HL-60 (cell line): ENCODE results near the gene CHFR.
"Not testable (repeated sequence)": the region's sequence is repeated elsewhere in the genome, so short reads cannot be mapped to it uniquely, and the experiment has no call there.

ENCODE experiments used
- DNase-seq, 2 experiments: peaks; one replicate each; pipeline ENCODE4 v3.0.0-alpha.2; 2010 to 2020; ENCODE audit warnings: low read depth in 1 of 2, low spot score in 1 of 2
- H3K27ac ChIP-seq: fragments of 250-450 bp; sonication (Bioruptor Pico); replicated peaks from 2 replicates; pipeline ENCODE4 v1.5.1; 2020; ENCODE audit warnings: mild to moderate bottlenecking, moderate library complexity
- H3K27me3 ChIP-seq: fragments of 250-450 bp; sonication (Bioruptor Pico); 2 replicates; pipeline ENCODE4 v1.5.1; 2021; ENCODE audit warnings: mild to moderate bottlenecking, moderate library complexity; ENCODE audit not compliant: insufficient read depth, poor library complexity, severe bottlenecking
- H3K4me3 ChIP-seq: replicated peaks from 2 replicates; pipeline ENCODE4 v1.5.1; 2011; ENCODE audit warnings: mild to moderate bottlenecking, control low read depth, low read length; ENCODE audit not compliant: insufficient read depth
- GABPA ChIP-seq: IDR thresholded peaks from 2 replicates; pipeline ENCODE4 v1.6.1; 2012; ENCODE audit warnings: low read depth
- POLR2AphosphoS5 ChIP-seq: IDR thresholded peaks from 2 replicates; pipeline ENCODE4 v1.6.1; 2012; ENCODE audit warnings: low read depth
- SPI1 ChIP-seq: IDR thresholded peaks from 2 replicates; pipeline ENCODE4 v1.6.1; 2012; ENCODE audit warnings: low read depth, mild to moderate bottlenecking, borderline replicate concordance
- long read RNA-seq: library from polyadenylated mRNA; unstranded; transcript quantifications from one replicate; pipeline ENCODE4 v2.0.0, GENCODE V29; 2020
- TF ChIP-seq, protein P1 (sequence below): IDR thresholded peaks from one replicate; pipeline ENCODE4 v1.5.1; 2011; ENCODE audit warnings: low read length, control low read depth, inconsistent platforms; ENCODE audit not compliant: insufficient read depth
- TF ChIP-seq, protein P2 (sequence below): IDR thresholded peaks from 2 replicates; pipeline ENCODE4 v1.6.1; 2012; ENCODE audit warnings: low read depth; ENCODE audit not compliant: insufficient replicate concordance

Gene CHFR, protein sequence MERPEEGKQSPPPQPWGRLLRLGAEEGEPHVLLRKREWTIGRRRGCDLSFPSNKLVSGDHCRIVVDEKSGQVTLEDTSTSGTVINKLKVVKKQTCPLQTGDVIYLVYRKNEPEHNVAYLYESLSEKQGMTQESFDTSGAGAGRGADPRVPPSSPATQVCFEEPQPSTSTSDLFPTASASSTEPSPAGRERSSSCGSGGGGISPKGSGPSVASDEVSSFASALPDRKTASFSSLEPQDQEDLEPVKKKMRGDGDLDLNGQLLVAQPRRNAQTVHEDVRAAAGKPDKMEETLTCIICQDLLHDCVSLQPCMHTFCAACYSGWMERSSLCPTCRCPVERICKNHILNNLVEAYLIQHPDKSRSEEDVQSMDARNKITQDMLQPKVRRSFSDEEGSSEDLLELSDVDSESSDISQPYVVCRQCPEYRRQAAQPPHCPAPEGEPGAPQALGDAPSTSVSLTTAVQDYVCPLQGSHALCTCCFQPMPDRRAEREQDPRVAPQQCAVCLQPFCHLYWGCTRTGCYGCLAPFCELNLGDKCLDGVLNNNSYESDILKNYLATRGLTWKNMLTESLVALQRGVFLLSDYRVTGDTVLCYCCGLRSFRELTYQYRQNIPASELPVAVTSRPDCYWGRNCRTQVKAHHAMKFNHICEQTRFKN
- long read RNA-seq, transcript CHFR-205 (18 exons, 3,250 nt): major isoform, 133 of 623 reads
- long read RNA-seq, transcript CHFR-204 (16 exons, 2,990 nt): minor isoform, 19 of 623 reads
- long read RNA-seq, transcript CHFR-203 (18 exons, 2,648 nt): minor isoform, 24 of 623 reads
- long read RNA-seq, partial matches to known transcripts: 60 of 623 reads
- long read RNA-seq, other reads (novel, unspliced or antisense): 385 of 623 reads

DNA sequence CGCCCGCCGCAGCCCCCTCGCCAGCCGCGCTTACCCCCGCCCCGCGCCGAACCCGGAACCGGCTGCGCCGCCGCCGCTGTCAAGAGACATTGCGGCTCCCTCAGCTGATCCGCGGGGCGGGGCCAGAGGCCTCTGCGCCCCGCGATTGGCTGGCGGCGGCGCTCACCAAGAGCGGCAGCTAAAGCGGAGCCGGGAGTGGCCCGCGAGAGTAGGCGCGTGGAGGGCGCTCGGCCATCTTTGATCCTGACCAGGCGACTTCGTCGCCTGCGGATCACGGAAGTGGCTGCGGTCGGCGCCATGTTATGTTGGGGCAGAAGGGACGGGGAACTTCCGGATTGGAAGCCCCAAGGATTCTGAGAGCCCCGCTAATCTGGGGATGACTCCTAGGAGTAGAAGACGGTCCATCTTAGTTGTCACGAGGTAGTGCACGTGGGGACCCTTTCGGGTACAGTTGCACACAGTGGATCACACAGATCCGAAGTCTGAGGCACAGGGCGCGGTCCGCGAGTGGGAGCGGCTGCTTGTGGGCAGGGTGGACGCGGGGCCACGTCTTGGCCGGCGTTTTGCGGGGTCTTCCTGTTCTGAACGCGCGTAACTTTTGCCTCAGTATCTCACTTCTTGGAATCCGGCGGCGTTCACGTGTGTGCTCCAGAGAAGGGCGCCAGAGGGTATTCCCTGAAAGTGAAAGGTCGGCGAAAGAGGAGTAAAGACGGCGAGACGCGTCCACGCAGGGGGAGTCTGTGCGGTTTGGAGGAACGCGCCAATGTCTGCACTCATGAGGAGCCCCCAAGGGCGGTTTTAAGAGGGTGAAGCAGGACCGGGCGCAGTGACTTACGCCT lies at the start of gene CHFR:
CHFR (minus strand) TSS at position 93 of the 839 bp plus-strand sequence. CDS start 277 bp downstream, outside the sequence.
- peak; percentile 93 to 97 for DNase-seq
- H3K27me3 ChIP-seq: no peaks in the 10 kb centered on the region
- TF ChIP-seq SPI1: peak; percentile 29; the same call in 1 of the 2 replicates
- TF ChIP-seq POLR2AphosphoS5: peak; percentile 74
- TF ChIP-seq, protein P1, sequence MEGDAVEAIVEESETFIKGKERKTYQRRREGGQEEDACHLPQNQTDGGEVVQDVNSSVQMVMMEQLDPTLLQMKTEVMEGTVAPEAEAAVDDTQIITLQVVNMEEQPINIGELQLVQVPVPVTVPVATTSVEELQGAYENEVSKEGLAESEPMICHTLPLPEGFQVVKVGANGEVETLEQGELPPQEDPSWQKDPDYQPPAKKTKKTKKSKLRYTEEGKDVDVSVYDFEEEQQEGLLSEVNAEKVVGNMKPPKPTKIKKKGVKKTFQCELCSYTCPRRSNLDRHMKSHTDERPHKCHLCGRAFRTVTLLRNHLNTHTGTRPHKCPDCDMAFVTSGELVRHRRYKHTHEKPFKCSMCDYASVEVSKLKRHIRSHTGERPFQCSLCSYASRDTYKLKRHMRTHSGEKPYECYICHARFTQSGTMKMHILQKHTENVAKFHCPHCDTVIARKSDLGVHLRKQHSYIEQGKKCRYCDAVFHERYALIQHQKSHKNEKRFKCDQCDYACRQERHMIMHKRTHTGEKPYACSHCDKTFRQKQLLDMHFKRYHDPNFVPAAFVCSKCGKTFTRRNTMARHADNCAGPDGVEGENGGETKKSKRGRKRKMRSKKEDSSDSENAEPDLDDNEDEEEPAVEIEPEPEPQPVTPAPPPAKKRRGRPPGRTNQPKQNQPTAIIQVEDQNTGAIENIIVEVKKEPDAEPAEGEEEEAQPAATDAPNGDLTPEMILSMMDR: no peak
- peak; percentile 71 for TF ChIP-seq GABPA
- H3K4me3 ChIP-seq: peak within 1 kb of the TSS; percentile 79
- peak within 1 kb of the TSS; percentile 90 for H3K27ac ChIP-seq

DNA sequence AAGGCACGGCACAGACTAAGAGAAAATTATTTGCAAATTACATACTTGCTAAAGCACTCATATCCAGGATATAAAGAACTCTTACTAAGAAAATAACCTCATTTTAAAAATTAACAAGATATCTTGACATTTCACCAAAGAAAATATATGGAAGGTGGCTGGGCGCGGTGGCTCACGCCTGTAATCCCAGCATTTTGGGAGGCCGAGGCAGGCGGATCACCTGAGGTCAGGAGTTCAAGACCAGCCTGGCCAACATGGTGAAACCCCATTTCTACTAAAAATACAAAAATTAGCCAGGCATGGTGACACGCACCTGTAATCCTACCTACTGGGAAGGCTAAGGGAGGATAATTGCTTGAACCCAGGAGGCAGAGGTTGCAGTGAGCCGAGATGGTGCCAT lies 49.5 kb upstream of the CHFR start:
- H3K4me3 ChIP-seq, H3K27me3 ChIP-seq, DNase-seq, H3K27ac ChIP-seq: not testable (repeated sequence)

DNA sequence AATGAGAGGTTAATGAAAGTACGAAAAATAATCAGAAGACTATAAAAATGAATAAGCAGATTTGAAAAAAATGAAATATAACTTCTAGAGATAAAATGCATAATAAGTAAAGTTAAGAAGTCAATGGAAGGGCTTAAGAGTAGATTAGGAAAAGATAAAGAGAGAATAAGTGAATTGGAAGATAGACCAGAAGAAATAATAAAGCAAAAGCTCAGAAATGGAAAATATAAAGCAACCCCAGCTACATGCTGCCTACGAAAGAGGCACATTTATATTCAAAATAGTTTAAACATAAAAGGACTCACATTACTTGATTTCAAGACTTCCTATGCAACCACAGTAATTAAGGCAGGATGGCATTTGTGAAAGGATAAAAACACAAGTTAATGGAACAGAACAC lies 48.8 kb upstream of the CHFR start:
- Histone ChIP-seq H3K27ac (no peak overlapping the region), H3K4me3 (no peak overlapping the region), H3K27me3 (no peaks in the 10 kb centered on the region)
- DNase-seq: no peak
- TF ChIP-seq, protein P1: no peak
- no peak for TF ChIP-seq GABPA
- no peak for TF ChIP-seq SPI1

DNA sequence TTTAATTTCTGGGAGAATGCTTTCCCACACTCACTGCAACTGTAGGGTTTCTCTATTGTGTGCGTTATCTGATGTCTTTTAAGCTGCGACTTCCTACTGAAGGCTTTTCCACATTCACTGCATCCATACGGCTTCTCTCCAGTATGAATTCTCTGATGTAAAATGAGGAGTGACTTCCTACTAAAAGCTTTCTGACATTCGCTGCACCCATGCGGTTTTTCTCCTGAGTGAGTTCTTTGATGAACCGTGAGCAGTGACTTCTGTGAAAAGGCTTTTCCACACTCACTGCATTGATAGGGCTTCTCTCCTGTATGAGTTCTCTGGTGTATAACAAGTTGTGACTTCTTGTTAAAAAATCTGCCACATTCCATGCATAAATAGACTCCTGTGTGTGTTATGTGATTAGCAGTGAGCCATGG lies 39.0 kb upstream of the CHFR start:
- no peaks in the 10 kb centered on the region for H3K27me3 ChIP-seq
- no peak overlapping the region for H3K4me3 ChIP-seq
- no peak for TF ChIP-seq SPI1
- TF ChIP-seq GABPA: no peak
- TF ChIP-seq, protein P1: no peak
- no peak for TF ChIP-seq POLR2AphosphoS5
- TF ChIP-seq, protein P2, sequence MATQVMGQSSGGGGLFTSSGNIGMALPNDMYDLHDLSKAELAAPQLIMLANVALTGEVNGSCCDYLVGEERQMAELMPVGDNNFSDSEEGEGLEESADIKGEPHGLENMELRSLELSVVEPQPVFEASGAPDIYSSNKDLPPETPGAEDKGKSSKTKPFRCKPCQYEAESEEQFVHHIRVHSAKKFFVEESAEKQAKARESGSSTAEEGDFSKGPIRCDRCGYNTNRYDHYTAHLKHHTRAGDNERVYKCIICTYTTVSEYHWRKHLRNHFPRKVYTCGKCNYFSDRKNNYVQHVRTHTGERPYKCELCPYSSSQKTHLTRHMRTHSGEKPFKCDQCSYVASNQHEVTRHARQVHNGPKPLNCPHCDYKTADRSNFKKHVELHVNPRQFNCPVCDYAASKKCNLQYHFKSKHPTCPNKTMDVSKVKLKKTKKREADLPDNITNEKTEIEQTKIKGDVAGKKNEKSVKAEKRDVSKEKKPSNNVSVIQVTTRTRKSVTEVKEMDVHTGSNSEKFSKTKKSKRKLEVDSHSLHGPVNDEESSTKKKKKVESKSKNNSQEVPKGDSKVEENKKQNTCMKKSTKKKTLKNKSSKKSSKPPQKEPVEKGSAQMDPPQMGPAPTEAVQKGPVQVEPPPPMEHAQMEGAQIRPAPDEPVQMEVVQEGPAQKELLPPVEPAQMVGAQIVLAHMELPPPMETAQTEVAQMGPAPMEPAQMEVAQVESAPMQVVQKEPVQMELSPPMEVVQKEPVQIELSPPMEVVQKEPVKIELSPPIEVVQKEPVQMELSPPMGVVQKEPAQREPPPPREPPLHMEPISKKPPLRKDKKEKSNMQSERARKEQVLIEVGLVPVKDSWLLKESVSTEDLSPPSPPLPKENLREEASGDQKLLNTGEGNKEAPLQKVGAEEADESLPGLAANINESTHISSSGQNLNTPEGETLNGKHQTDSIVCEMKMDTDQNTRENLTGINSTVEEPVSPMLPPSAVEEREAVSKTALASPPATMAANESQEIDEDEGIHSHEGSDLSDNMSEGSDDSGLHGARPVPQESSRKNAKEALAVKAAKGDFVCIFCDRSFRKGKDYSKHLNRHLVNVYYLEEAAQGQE: no peak
- H3K27ac ChIP-seq: no peak overlapping the region
- DNase-seq: no peak
